ENCODE data around the gene NUP210L. TPM values are rescaled to one million over a fixed set of nuclear protein-coding genes. Genes with fewer than 3 reads are reported as not detected.

The NUP210L gene
- total and polyA plus RNA-seq, 9 of the 15 experiments (the other 6 are each of a cell fraction or from before 2014, with no cell fraction given), result 0.01 to 0.04 TPM; not detected in 7

- TF ChIP-seq DPF2 (IDR thresholded peaks at IDR 0.05), result no peak
Observed at GRCh38 chr1:153953859-153954365, 201.0 kb downstream of the NUP210L start (continued).

- H3K9me3 ChIP-seq (replicated peaks; ENCODE audit: control insufficient read depth, insufficient read depth, low read depth, low read length), result no peaks in the 10 kb centered on the region
- peak overlapping the region in 1 of 2 experiments; percentile 20; a peak in 2 of 4 replicates for H3K9ac ChIP-seq (ENCODE audit: insufficient read depth in 1 of 2, low read depth in 2 of 2, low read length in 2 of 2)
- H3K79me2 ChIP-seq (ENCODE audit: control insufficient read depth, insufficient read depth, low read length), result peaks cover 22% of the 10 kb centered on the region
- in situ Hi-C loops (cut with MboI) (no loop called here), intact Hi-C loops (cut with micrococcal nuclease) (no loop called here)
- no TSS peak for BruUV-seq (replicated peaks)
- ChIA-PET CTCF (ENCODE audit: low intra/inter-chr PET ratio) (no interaction called here), POLR2A (no interaction called here)
- H3K4me3 ChIP-seq, result no peak overlapping the region
- no peaks in the 10 kb centered on the region for H3K27me3 ChIP-seq (ENCODE audit: control insufficient read depth in 2 of 2, insufficient read depth in 2 of 2, low read length in 2 of 2)
- ATAC-seq (no peak), FAIRE-seq (no peak), DNase-seq (ENCODE audit: extremely low read depth in 1 of 4, low spot score in 3 of 4) (no peak)
- peaks cover 67% of the 10 kb centered on the region; the same call in 2 of the 3 replicates for H3K36me3 ChIP-seq (ENCODE audit: control insufficient read depth, insufficient read depth, low read length)
- no peak overlapping the region for H3K27ac ChIP-seq (ENCODE audit: extremely low read depth, low read depth, low read length)
- peaks cover 5 to 14% of the 10 kb centered on the region in 2 experiments for H3K4me1 ChIP-seq (replicated peaks in 1 of 2; ENCODE audit: control insufficient read depth in 2 of 2, insufficient read depth in 2 of 2, low read length in 2 of 2)
- no peak overlapping the region for H2AFZ ChIP-seq (ENCODE audit: low read depth, low read length)
- no peaks in the 10 kb centered on the region for H3K9me1 ChIP-seq (ENCODE audit: control insufficient read depth, insufficient read depth, low read length)
- H4K20me1 ChIP-seq (replicated peaks; ENCODE audit: control insufficient read depth, insufficient read depth, low read length), result peaks cover 9% of the 10 kb centered on the region; the same call in 1 of the 2 replicates
- H3K4me2 ChIP-seq (ENCODE audit: insufficient read depth, low read length), result no peak overlapping the region
- WGBS (ENCODE audit: insufficient coverage, low coverage, missing lambda C conversion rate), result 67% methylated on average over 2 of the region's 2 CpGs
- TF ChIP-seq CBX8 (IDR thresholded peaks at IDR 0.05; ENCODE audit: borderline replicate concordance, extremely low read depth, low read depth, low read length, poor library complexity, severe bottlenecking) (no peak), ZNF347 (CRISPR knock-in tag; IDR thresholded peaks at IDR 0.05; ENCODE audit: low read depth) (no peak), FOXK2 (conservative IDR thresholded peaks at IDR 0.05 in 1 of 2, IDR thresholded peaks at IDR 0.05 in 1 of 2; ENCODE audit: low read depth in 2 of 2) (no peak), ZNF507 (tag; conservative IDR thresholded peaks at IDR 0.05) (no peak), ZC3H4 (CRISPR knock-in tag; IDR thresholded peaks at IDR 0.05; ENCODE audit: borderline replicate concordance) (no peak), RNF219 (CRISPR knock-in tag; IDR thresholded peaks at IDR 0.05) (no peak), TRIM25 (IDR thresholded peaks at IDR 0.05; ENCODE audit: borderline replicate concordance) (no peak), MEF2D (tag; conservative IDR thresholded peaks at IDR 0.05; ENCODE audit: low read depth) (no peak), CSDE1 (IDR thresholded peaks at IDR 0.05) (no peak), UBTF (IDR thresholded peaks at IDR 0.05; ENCODE audit: borderline replicate concordance in 1 of 2, low read depth in 2 of 2, low read length in 2 of 2) (no peak), RAD51 (IDR thresholded peaks at IDR 0.05; ENCODE audit: borderline replicate concordance, low read depth) (no peak), ZEB2 (IDR thresholded peaks at IDR 0.05) (no peak), POLR2AphosphoS5 (IDR thresholded peaks at IDR 0.05; ENCODE audit: control insufficient read depth, insufficient read depth, low read depth, low read length) (no peak), CBFB (CRISPR knock-in tag; IDR thresholded peaks at IDR 0.05) (no peak)
Observed at GRCh38 chr1:153951801-153952200, 203.1 kb downstream of the NUP210L start.

Data from K562 (cell line).